ENCODE results near the gene RAB33B. TPM values are rescaled to one million over a fixed set of nuclear protein-coding genes. Genes with fewer than 3 reads are reported as not detected.

Gene RAB33B
- total RNA-seq (2022; extraction: Qiagen RNA extraction; ENCODE audit: low read depth), result 1.4 to 2.7 TPM (median 2.6 TPM) in 5 replicates

DNA sequence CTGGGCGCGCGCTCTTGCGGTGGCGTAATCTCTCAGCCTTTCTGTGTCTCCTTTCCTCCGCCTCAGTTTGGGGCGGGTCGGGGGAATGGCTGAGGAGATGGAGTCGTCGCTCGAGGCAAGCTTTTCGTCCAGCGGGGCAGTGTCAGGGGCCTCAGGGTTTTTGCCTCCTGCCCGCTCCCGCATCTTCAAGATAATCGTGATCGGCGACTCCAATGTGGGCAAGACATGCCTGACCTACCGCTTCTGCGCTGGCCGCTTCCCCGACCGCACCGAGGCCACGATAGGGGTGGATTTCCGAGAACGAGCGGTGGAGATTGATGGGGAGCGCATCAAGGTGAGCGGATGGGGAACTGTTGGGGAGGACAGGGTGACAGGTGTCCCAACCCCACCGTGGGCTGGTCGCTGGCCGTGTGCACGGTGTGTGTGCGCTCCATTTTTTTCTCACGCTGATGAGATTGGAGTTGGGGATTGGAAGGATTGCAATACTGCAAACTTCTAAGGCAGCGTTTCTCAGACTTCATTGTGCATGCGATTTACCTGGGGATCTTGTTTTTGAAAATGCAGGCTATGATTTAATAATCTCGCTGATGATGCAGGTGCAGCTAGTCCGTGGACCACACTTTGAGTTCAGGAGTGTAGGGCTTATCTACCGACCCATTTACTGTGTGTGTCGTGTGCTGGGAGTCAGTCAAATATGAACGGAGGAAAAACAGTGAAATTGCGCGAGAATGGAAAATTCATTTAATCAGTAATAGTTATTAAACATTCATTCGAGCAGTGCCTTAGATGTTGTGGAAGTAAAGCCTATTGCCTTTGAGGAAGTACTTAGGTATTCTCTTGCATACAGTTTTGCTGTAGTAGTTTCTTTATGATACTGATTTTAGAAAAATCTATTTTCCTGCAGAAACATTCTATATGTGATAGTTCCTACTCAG lies at the start of gene RAB33B:
RAB33B (plus strand) TSS at position 11 of the 935 bp plus-strand sequence; CDS start at position 86, 75 bp downstream.

Other genes starting within 250 kb of the RAB33B start
- 0.30 to 1.1 TPM (median 0.90 TPM) in 5 replicates for gene MGARP, start 173.9 kb upstream of the RAB33B start, total RNA-seq (2022; extraction: Qiagen RNA extraction; ENCODE audit: low read depth)
- gene NAA15, start 152.6 kb upstream of the RAB33B start, total RNA-seq (2022; extraction: Qiagen RNA extraction; ENCODE audit: low read depth), result 18.1 to 37.3 TPM (median 26.9 TPM) in 5 replicates
- 65.0 to 86.0 TPM (median 76.1 TPM) in 5 replicates for gene NDUFC1, start 151.6 kb upstream of the RAB33B start, total RNA-seq (2022; extraction: Qiagen RNA extraction; ENCODE audit: low read depth)
- gene SETD7, start 102.1 kb downstream of the RAB33B start, total RNA-seq (2022; extraction: Qiagen RNA extraction; ENCODE audit: low read depth), result 26.2 to 42.2 TPM (median 40.3 TPM) in 5 replicates
- 47.2 to 65.3 TPM (median 52.3 TPM) in 5 replicates for gene MGST2, start 211.7 kb downstream of the RAB33B start, total RNA-seq (2022; extraction: Qiagen RNA extraction; ENCODE audit: low read depth)